IPS DF 19.7 (cell line): ENCODE measurements around the gene TOPORS.

ENCODE experiments used
- DNase-seq: peaks from one replicate; pipeline ENCODE4 v3.0.0-alpha.2; 2013; ENCODE audit warnings: low read depth, low spot score

The TOPORS gene

DNA sequence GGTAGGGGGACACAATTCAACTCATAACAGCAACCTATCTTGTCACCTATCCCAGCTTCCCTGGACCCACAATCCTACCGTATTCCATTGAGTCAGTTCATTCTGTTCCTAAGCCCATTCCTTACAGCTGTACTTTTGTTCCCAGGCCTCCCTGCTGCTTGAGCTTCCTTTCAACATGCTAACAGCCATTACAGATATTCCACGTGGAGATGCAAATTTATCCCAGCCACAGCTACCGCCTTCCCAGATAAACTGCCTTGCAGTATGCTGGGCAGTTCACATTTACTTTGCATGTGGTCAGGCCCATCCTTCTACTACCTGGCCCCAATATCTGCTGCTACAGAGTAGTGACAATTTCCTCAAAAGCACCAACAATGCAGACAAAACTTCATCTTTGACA is 49.4 kb downstream of the TOPORS start:
- no peak for DNase-seq

DNA sequence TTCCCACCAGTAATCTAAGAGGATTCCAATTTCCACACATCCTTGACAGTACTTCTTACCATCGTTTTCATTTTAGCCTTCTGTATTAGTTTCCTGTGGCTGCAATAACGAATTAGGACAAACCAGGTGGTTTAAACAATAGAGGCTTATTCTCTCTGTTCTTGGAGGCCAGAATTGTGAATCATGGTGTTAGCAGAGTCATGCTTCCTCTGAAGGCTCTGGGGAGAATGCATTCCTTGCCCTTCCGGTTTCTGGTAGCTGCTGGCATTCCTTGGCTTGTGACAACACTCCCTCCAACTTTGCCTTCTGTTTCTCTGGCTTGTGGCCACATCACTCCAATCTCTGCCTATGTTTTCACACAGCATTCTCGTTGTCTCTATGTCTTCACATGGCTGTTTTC is 49.9 kb downstream of the TOPORS start:
- DNase-seq: no peak

DNA sequence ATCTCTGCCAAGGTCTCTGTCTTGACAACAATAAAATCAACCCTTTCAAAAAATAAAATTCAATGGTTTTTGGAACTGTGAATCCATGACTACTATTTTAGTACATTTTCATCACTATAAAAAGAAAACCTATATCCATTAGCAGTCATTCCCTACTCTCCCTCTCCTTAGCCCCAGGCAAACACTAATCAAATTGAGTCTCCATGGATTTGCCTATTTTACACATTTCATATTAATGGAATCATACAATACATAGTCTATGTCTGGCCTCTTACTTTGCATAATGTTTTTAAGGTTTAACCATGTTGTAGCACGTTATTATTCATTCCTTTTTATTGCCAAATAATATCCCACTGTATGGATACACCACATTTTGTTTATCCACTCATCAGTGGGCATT is 50.5 kb downstream of the TOPORS start:
- no peak for DNase-seq

DNA sequence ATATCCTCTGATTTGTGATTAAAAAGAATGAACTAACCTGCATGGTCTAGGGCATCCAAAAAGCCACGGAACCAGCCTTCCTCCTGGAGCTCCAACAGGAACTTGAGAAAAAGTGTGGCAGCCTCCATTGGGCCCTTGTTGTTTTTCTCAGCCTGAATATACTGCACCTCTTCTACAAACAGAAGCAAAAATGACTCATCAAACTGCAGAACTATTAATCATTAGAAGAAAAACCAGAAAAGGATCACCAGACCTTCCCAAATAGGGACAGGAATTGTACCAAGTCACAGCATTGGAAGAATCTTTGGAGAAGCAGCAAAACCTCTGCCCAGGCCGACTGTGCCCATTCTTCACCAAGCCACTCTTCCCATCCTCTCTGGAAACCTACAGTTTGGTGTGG is 51.6 kb downstream of the TOPORS start:
- no peak for DNase-seq

DNA sequence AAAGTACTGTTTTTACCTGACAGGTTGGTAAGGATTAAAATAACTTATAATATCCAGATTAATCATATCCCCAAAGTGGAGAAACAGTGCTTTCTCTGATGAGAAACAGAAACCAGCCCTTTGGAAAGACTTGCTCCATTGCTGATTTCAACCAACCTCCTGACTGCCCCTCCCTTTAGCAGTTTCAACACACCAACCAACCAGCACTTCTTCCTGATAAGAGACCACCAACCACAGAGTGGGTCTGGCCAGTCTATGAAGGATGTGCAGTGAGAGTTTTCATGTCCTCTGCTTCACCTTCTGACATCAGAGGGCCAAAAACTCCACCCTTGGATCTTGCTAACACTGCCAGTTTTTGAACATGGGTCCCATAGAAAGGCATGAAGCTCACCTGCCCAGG is 54.5 kb downstream of the TOPORS start:
- DNase-seq: no peak

DNA sequence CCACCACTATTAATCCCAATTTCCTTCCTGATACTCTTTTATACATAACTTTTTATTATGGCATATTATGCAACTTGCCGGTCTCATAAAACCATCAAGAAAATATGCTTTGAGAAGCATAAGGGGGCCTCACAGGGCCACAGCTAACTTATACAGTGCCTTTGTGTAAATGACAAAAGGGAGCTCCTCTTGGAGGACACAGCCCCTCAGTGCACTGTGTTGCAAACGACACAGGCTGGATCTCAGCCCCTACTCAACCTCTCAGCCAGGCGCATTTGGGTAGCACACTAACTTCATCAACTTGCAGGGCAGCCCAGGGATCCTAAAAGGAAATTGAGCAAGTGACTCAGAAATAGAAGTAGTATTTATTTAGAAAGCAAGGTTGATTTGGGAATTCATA is 61.8 kb downstream of the TOPORS start:
- DNase-seq: no peak
